Activated CD4-positive, alpha-beta T cell treated with anti-CD3 and anti-CD28 coated beads for 48 hours (primary cell): ENCODE data around the gene CCDC187.

Experiments used
- DNase-seq: peaks from one replicate; pipeline ENCODE4 v3.0.0-alpha.2; 2020

CCDC187 gene

DNA sequence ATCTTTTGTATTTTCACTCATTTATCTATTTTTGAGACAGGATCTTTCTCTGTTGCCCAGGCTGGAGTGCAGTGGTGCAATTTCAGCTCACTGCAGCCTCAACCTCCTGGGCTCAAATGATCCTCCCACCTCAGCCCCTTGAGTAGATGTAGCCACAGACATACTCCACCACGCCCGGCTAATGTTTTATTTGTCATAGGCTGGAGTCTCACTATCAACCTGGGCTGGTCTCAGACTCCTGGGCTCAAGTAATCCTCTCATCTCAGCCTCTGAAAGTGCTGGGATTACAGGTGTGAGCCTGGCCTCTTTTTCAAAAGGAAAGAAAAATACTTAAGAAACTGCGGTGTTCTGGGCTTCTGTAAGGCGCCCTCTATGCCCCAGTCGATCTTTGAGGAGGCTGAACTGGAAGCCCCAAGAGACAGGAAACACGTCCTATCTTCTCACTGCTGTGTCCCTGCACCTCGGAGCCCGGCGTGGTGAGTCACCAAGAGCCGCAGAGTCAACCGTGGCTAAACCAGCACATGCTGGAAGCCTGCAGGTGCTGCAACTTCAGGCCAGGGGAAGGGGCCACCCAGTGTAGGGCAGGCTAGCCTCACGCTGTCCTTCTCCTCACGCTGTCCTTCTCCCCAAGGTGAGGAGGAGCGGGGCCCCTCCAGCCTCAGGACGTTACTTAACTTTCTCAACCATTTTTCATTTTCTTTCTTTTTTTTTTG is 83.7 kb downstream of the CCDC187 start:
- no peak for DNase-seq

DNA sequence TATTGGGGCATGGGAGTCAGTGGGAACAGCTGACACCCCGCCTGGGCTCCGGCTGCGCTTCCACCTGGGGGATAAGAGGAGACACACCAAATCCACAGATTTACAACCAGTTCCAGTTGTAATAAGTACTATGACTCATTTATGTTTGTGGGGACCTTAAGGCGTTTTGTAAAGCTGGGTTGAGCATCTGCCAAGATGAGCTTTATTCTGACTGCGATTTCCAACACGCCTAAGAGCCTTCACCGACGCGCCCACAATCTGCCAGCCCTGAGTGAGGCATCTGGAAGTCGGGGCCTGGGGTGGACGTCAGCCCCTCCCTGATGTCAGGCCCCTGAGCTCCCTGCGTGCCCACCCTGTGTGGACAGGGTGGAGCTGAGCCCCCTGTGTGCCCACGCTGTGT is 84.6 kb downstream of the CCDC187 start:
- DNase-seq: no peak

DNA sequence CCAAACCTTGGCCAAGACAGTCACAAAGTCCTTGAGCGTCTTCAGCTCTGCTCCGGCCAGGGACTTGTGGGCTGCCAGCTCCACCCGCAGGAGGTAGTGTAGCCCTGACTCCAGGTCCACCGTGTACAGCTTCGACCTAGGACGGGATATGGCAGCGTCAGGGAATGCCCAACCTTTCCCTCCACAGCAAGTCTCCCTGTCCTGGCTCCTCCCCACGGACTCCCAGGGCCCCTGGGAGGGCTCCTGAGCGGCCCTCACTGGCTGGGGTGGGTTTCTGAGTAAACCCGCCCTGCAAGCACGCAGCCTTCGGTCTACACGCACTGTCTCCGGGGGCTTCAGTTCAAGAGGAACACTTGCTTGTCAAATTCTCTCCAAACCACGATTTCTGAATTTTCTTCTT is 85.2 kb downstream of the CCDC187 start:
- no peak for DNase-seq

DNA sequence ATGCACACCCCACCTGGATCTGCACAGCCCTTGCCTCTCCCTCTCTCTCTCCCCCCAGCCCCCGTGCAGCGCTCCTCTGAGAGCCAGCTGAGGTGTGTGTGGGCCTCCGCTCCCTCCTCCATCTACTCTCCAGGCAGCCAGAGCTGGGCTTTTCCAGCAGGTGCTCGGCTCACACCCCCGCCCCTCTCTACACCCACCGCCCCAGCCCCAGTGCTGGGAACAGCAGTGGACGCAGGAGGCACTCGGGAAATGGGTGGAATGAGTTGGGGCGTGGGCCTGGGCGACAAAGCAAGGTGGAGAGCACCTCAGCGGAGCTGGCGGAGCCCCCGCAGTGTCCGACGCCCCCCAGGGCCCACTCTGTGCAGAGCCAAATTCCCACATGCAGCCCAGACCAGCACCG is 85.6 kb downstream of the CCDC187 start:
- DNase-seq: no peak

DNA sequence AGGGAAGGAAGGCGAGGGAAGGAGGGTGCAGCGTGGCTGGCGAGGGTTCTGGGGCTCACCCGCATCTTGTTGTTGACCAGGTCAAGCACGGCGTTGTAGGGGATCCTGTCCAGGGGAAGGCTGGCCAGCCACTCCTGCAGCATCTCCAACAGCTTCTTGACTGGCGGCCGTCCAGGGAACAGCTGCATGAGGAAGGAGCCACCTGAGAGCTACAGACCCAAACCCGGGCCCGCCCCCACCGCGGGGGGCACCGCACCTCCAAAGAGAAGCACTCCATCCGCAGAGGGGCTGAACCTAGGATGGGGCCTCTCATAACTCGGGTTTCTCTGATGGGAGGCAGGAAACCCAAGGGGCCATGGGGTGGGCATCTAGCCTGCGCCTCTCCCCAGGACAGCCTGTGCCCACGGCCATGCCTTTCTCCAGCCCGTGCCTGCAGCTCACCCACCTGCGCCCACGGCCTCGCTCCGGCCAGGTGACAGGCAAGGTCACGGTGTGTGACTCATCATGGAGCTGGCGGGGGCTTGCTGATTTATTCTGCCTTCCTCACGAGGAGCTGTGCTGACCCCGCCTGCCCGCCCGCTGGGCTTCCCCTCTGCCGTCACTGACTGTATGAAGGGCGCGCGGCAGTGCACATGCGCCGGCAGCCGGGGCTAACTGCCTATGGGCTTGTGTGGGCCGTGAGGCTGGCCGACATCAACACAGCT is 87.2 kb downstream of the CCDC187 start:
- DNase-seq: no peak

DNA sequence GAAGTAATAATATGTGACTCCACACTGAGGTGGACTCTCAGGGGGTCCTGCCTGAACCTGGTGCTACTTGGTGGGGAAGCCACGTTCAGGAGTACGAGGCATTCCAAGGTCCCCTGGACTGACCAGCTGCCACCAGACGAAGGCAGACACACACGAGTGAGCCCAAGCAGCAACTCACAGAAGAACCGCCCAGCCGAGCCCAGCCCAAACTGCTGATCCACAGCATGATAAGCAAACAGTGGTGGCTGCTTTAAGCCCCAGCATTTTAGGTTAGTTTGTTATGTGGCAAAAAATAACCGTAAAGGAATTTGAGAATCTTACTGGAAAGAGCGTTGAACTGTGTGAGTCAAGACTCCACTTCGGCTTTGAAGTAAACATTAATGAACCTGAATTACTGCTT is 90.2 kb downstream of the CCDC187 start:
- no peak for DNase-seq

DNA sequence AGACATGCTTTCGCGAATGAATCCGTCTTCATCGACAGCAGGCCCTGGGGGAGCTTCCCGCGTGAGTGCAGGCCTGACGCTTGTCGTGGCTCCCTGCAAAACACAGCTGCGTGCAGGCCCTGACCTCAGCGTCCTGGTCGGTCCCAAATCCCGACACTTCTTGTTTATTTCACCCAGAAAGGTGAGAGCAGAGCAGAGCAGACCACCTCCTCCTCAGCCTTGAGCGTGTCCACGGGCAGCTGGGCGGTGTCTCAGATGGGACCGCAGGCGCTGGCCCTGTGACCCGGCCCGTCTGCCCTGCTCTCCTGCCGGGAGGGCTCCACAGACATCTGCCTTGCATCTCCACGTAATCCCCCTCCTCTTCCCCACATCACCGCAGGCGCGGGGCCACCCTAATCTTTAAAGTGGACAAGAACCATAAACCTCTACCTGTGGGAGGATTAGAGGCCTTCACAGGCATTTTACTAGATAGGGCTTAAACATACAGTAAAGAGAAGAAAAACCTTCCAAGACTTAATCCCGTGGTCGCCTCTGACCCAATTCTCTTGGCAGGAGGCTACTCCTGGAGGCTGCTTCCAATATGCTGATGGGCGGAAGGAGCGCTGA is 91.4 kb downstream of the CCDC187 start:
- DNase-seq: no peak

DNA sequence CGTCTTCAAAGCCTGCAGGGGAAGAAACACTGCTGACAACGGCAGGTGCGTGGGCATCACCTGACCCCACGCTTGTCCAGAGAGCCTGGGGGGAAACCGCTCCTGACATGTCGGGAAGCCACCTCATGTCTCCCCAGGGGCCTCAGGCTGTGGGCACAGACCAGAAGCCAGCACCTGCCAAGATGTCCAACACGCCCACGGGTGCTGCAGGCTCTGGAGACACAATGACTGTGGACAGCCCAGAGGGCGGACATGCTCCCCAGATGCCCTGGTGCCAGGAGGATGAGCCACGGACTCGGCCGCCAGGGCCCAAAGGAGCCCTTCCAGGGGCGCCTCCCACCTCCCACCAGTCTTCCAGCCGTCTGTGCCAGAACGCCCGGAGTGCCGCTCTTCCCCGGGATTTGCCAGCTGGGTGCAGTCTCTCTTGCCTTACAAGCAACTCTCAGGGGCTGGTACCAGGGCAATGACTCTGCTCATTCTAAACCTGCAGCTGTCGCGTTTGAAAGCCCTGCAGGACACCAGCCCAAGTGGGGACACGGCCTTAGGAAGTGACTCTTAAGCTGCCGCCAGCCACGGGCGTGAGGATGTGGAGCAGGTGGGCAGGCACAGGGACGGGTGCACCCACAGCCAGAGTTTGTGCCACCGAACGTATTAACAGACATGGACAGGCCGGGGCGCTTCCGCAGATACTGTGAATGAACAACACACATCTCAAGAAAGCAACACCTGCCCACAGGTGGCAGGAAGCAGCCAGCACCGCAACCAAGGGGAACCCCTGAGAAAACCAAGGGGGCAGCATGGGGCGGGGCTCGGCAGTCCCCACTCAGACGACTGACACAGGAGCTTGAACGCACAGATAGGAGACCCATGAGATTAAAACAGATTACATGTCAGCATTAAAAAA is 92.2 kb downstream of the CCDC187 start:
- no peak for DNase-seq

DNA sequence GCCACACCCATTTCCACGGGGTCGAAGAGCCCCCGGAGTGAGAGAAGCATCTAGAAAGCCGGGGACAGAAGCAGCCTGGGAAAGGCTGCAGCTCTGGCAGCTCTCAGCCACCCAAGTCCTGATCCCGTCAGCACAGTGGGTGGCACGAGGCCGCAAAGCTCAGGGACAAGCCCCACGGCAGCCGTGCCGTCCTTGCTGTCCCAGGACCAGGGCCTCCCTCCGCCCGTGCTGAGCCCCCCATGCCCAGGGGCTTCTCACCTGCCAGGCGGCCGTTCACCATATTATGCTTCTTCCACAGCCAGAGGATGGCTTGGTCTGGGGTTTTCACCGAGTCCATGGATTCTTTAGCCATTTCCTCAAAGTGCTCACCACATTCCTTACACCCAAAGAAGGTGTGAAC is 92.9 kb downstream of the CCDC187 start:
- no peak for DNase-seq

DNA sequence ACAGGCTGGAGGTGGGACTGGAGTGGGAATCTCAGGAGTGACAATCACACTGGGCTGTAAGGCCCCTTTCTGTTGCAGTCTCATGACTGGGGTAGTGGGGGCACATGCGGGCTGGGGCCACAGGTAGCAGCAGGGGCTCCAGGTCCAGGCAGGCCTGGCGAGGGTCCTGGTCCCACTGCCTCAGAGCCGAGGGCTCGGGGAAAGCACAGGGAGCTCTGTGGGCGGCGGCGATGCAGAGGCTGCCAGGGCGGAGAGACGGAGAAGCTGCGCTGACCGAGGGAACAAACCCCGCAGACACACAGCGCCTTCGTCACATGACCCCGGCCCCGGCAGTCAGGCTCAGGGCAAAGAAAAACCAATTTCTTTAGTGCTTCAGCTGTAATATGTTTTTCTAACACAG is 93.6 kb downstream of the CCDC187 start:
- DNase-seq: no peak

DNA sequence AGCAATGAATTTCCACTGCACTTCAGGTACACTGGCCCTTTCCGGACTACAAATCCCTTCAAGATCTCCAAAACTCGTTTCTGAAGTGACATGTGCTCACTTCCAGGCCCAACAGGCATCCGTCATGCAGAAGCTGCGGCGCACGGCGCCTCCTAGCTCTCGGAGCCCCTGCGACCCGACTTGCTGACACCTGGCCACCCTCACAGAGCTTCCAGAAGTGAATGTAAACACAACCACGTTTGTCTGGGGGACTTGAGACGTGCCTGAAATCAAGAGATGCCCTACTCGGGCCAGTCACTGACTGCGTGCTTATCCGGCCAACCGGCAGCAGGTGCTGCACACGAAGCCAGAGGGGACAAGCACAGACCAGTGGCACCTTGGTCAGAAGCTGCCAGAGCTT is 94.1 kb downstream of the CCDC187 start:
- no peak for DNase-seq

DNA sequence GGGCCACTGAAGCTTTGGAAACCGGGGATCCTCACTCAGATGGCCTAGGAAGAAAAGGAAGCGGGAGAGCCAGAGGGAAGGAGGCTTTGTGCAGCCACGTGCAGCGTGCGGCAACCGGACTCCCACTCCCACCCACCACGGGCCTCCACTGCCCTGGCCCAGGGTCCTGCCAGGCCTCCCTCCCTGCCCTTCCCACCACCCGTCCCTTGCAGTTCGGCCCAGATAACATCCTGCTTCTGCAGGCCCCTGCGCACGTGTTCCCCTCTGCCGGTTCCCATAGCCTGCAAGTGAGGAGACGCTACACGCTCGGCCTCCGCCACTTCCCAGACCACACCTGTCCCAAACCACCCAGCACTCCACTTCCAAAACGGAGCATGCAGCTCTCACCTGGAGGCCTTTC is 94.7 kb downstream of the CCDC187 start:
- no peak for DNase-seq

DNA sequence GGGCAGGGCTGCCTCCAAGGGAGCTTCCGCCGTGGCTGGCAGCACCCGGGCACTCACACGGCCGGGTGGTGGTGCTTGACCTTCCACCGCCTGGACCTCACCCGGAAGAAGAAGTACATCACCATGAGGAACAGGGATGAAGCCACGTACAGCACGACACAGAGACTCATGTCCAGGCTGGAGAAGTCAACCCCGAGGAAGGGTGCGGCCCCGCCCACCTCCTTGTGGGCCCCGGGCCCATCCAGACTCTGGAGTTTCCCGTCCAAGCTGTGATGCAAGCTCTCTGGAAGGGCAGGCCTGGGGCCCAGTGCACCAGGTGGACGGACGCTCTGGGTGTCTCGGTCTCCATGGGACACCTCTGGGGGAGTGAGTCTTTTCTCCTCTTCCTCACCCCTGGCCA is 95.2 kb downstream of the CCDC187 start:
- no peak for DNase-seq

DNA sequence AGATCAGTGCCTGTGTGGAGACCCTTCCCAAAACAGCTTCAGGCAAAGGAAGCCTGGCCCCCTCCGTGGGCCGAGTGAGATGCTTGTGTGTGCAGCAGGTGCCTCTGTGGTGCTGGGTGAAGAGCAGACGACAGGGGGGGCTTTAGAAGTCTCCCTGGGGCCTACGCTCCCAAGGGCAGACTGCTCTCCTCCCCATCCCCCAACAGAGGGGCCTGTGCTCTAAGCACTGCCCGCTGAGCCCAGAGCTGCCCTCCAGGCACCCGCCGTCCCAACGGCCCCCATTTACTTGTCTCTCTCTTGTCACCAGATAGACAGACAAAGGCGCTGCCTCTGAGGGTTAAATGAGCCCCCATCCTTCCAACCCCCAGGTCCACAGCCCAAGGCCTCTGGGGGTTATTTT is 96.3 kb downstream of the CCDC187 start:
- no peak for DNase-seq

DNA sequence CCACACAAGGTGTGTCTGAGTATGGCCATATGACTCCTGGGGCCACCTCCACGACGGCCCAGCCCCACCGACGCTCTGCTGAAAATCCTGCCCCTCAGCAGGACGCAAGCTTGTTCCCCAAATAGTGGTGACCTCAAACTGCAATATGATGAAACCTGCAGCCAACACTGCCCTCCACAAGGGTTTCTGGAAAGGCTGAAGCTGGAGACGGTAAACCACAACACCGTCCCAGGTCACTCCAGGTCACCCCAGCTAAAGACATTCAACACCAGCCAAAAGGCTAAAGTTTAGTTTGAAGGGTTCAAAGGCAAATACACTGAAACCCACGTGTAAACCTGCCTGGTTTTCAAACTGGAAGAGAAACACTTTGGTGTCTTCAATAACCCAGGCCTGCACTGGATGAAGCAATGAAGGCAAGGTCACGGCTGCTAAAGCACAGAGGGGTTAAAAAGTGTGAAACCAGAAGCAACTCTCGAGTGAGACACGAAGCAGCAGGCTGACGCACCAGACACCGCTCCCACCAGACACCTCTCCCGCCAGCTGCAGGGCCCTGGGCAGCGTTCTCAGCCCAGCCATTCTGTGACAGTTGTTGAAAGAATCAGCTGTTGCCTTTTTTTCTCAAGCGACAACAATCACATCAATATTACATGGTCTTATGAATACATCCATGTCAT is 97.2 kb downstream of the CCDC187 start:
- no peak for DNase-seq

DNA sequence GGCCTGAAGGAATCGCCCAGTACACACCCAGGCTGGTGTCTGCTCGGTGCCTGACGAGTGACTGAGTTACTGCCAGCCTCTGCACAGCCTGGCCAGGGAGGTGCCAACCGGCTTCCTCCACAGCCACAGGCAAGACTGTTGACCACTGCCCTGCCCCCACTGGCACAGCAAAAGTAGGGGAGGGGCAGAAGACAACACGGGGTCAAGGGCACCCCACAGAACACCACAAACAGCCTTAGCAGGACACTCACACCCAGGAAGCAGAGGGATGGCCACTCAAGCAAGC is 98.2 kb downstream of the CCDC187 start:
- no peak for DNase-seq

DNA sequence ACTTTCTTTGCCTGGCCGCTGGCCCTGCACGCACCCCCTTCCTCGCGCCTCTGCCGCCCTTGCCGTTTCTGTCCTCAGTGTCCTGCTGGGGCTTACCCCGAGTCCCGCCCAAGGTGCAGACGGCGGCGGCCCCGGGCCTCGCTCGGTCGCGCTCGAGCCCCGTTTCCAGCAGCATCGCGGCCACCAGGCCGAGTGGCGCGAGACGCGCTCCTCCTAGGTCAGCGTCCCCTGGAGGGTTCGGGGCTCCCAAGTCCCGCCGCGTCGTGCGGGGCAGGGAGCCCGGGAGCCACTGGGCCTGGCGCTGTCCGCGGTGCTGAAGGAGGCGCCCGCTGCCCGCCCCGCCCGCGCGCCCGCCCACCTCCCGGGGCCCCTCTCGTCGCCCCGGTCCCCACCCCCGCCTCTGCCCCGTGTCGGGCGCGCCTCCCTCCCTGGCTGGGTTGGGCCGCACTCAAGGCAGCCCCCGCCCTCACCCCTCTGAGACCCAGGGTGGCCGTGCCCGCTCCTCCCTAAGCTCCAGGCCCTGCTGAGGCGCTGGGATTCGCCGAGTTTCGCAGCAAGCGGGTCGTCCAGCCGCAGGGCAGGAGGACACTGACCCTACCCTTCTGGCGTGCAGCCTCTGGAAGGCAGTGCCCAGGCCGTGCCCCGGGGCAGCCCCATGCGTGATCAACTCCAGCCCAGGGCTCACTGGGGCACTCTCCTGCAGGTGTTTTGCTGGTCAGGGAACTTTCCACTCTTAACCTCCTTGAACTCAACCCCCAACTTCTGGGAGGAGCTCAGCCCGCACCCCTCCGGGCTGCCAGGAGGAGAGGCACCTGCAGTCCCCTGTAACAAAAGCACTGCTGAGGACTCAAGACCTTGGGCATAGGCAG is 98.8 kb downstream of the CCDC187 start, which contains the start of gene LHX3:
LHX3 (minus strand) TSS at position 291 of the 869 bp plus-strand sequence; CDS start at position 175, 116 bp downstream.
- DNase-seq: no peak

DNA sequence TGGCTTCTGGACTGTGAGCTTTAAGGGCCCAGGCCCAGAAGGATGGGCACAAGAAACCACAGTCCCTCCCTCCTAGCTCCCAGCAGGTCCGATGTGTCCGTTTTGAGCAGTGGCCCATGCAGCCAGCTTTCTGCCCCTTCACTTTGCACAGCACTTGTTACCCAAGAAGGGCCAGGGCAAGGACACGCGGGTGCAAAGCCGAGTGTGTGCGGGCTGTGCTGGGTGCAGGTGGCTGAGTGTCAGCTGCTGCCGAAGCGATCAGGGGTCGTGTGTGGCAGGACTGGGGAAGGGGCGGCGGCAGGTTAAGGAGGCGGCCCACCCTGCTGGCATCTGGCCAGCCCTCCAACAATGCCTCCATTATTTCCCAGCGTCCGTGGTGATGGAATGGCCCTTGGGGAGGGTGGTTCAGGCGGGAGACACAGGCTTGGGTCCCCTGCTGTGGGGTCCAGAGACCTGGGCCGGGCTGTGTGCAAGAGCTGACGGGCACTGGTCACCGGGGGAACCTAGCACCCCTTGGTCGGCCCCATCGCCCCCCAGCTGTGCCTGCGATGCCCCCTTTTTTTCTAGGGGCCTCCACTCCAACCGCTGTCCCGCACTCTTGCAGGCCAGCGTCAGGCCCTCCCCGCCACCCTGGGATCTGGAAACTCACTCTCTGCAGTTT is 99.6 kb downstream of the CCDC187 start:
- DNase-seq: no peak

DNA sequence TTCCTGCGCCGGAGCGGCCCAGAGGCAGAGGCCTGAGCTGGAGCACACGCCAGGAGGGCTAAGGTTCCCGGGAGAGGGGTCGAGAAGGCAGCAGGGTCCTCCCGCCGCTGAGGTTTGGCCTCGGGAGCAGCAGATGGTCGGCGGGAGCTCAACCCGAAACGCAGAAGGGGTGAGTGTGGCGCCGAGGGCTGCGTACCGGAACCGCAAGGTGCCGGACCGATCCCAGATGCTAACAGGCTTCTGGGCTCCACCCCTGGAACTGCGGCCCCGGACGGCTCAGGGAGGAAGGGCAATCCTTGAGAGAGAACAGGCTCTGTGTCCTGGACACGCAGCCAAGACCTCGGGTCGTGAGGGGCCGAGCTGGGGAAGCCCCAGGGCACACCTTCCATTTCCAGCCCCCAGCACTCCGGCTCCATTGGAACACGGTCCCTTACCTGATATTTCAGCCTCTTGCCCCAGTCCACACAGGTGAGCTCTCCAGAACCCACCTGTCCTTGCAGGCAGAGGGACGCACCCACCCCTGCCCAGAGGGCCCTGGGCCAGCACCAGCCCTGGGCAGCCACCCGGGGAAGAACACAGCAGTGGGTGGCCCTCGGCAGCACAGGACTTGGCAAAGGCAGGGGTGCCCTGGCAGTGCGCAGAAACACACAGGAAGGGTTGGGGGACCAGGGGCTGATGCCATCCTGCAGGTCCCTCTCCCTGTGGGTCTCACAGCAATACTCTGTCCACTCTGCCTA is 100.3 kb downstream of the CCDC187 start:
- DNase-seq: no peak
